Calu3 (cell line): ENCODE data around the gene P3R3URF. TPM values are rescaled to one million over a fixed set of nuclear protein-coding genes. Genes with fewer than 3 reads are reported as not detected.

Source experiments
- BruUV-seq: library from RNA; stranded (reverse); fragments of 400-500 nt; replicated peaks from 2 replicates; lab custom pipeline; 2021; lab: Mats Ljungman, UMichigan
- CTCF ChIA-PET: fragments of 300-600 bp; sonication (Branson Sonifier 250); formaldehyde crosslinking; loops from one replicate; lab custom pipeline; 2022; ENCODE audit warnings: antibody characterized with exemption; lab: Charles Lee
- DNase-seq: peaks from one replicate; pipeline ENCODE4 v3.0.0; 2022
- H3K27ac Mint-ChIP-seq: one replicate; pipeline ENCODE4 v1.8.0; 2022; ENCODE audit warnings: mixed read lengths; ENCODE audit not compliant: unreplicated experiment
- H3K27me3 Mint-ChIP-seq: one replicate; pipeline ENCODE4 v1.8.0; 2022; ENCODE audit warnings: mixed read lengths; ENCODE audit not compliant: unreplicated experiment
- H3K36me3 Mint-ChIP-seq: one replicate; pipeline ENCODE4 v1.8.0; 2022; ENCODE audit warnings: mild to moderate bottlenecking, moderate library complexity, mixed read lengths; ENCODE audit not compliant: insufficient read depth, unreplicated experiment
- H3K4me1 Mint-ChIP-seq: one replicate; pipeline ENCODE4 v1.8.0; 2022; ENCODE audit warnings: mild to moderate bottlenecking, low read depth, mixed read lengths; ENCODE audit not compliant: unreplicated experiment
- H3K4me3 Mint-ChIP-seq: one replicate; pipeline ENCODE4 v1.8.0; 2022; ENCODE audit warnings: mild to moderate bottlenecking, low read depth, moderate library complexity, mixed read lengths; ENCODE audit not compliant: unreplicated experiment
- H3K9me3 Mint-ChIP-seq: one replicate; pipeline ENCODE4 v1.8.0; 2022; ENCODE audit warnings: low read depth, mixed read lengths; ENCODE audit not compliant: unreplicated experiment
- CTCF ChIP-seq: fragments of 200-600 bp; IDR thresholded peaks from one replicate; pipeline ENCODE4 v1.8.0; 2022; ENCODE audit warnings: antibody characterized with exemption; ENCODE audit not compliant: unreplicated experiment
- intact Hi-C: fragments of 100-400 bp; cut with micrococcal nuclease; formaldehyde crosslinking; loops from one replicate; pipeline ENCODE4 v1.10.0; 2022; ENCODE audit not compliant: unreplicated experiment
- total RNA-seq: library from RNA; stranded (reverse); gene quantifications from 2 replicates; pipeline ENCODE4 v1.2.3, GENCODE V29; 2022

P3R3URF gene
- total RNA-seq, 1 experiment from 2014 or later, result not detected

GRCh38 chr1:46215504-46215903, 39.2 kb upstream of the P3R3URF start:
- Mint-ChIP-seq H3K4me3 (no peak overlapping the region), H3K27me3 (peaks cover 13% of the 10 kb centered on the region), H3K9me3 (no peaks in the 10 kb centered on the region), H3K27ac (no peak overlapping the region), H3K36me3 (no peaks in the 10 kb centered on the region), H3K4me1 (peaks cover 7% of the 10 kb centered on the region)
- CTCF ChIA-PET, result no interaction called here
- intact Hi-C loops, result no loop called here
- TF ChIP-seq CTCF, result no peak
- BruUV-seq, result no TSS peak
- no peak for DNase-seq

GRCh38 chr1:46211051-46211450, 34.8 kb upstream of the P3R3URF start:
- DNase-seq, result no peak
- Mint-ChIP-seq H3K4me3 (no peak overlapping the region), H3K27ac (no peak overlapping the region), H3K4me1 (peaks cover 10% of the 10 kb centered on the region), H3K36me3 (no peaks in the 10 kb centered on the region), H3K9me3 (no peaks in the 10 kb centered on the region), H3K27me3 (no peaks in the 10 kb centered on the region)
- no peak for TF ChIP-seq CTCF
- CTCF ChIA-PET, result no interaction called here
- intact Hi-C loops, result no loop called here
- BruUV-seq, result no TSS peak

- H3K4me1 Mint-ChIP-seq, result peaks cover 10% of the 10 kb centered on the region
- no TSS peak for BruUV-seq
- CTCF ChIA-PET, result no interaction called here
- H3K27me3 Mint-ChIP-seq, result no peaks in the 10 kb centered on the region
- no peak for TF ChIP-seq CTCF
- intact Hi-C loops, result no loop called here
- no peak overlapping the region for H3K27ac Mint-ChIP-seq
- no peaks in the 10 kb centered on the region for H3K9me3 Mint-ChIP-seq
- no peak for DNase-seq
- no peaks in the 10 kb centered on the region for H3K36me3 Mint-ChIP-seq
- no peak overlapping the region for H3K4me3 Mint-ChIP-seq
Measured at GRCh38 chr1:46210561-46210960, 34.3 kb upstream of the P3R3URF start.

DNA sequence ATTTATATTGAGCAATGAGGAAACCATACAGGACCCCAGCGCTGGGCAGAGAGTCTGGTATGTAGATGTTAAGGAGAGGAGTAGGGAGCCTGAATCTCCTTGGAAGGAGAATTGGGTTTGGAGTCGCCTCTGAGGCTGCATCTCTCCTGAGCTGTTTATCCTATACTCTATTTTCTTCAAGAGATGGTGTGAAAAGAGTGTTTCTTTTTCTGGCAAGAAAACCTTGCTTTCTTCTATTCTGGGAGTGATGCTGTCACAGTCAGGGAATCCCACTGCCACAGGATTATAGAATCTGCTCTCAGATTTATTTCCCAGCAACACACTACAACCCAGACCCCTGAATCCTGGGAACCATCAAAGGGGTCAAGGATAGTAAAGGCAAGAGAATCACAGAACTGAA, 30.1 kb upstream of the P3R3URF start:
- intact Hi-C loops, result no loop called here
- BruUV-seq, result no TSS peak
- no peak overlapping the region for H3K4me3 Mint-ChIP-seq
- peaks cover 21% of the 10 kb centered on the region for H3K27me3 Mint-ChIP-seq
- CTCF ChIA-PET, result interaction anchor here (0.9 kb wide), 1 partner anchor 25 kb away, joined by 3 read pairs; no protein-coding TSS in a partner anchor
- H3K9me3 Mint-ChIP-seq, result no peaks in the 10 kb centered on the region
- H3K36me3 Mint-ChIP-seq, result no peaks in the 10 kb centered on the region
- peaks cover 18% of the 10 kb centered on the region for H3K4me1 Mint-ChIP-seq
- TF ChIP-seq CTCF, result no peak
- H3K27ac Mint-ChIP-seq, result no peak overlapping the region
- no peak for DNase-seq
